Amygdala (tissue), 56 donors: Measurements from ENCODE around the gene SSH3.

Source experiments
- DNase-seq, 56 donors: peaks; one replicate each; lab custom pipeline; 2025; lab: John Stamatoyannopoulos, UW

SSH3 gene

GRCh38 chr11:67289651-67290479 is 13.5 kb upstream of the SSH3 start:
- DNase-seq: no peak

DNA sequence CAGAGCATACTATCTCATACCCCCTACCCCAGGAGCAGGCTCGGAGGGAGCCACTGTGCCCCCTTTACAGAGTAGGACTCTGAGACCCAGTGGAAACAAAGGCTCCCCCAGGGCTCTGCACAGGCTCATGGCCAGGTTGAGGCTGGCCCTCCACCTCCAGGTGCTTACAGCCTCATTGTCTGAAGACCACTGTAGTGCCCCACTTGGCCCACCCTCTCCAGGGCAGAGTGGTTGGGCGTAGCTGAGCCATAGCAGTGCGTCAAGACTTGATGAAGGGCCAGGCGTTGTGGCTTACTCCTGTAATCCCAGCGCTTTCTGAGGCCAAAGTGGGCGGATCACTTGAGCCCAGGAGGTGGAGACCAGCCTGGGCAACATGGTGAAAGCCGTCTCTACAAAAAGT is 12.5 kb upstream of the SSH3 start:
- DNase-seq: no peak

GRCh38 chr11:67291481-67292381 is 11.6 kb upstream of the SSH3 start:
- DNase-seq: no peak

DNA sequence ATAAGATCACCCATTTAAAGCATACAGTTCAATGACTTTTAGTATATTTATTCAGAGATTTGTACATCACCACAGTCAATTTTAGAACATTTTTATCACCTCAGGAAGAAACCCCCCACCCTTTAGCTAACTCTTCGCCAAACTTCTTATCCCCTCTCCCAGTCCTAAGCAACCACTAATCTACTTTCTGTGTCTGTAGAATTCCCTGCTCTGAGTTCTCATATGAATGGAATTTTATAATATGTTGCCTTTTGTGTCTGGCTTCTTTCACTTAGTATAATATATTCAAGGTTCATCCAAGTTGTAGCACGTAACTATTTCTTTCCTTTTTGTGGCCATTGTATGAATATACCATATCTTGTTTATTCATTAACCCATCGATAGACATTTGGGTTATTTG is 10.7 kb upstream of the SSH3 start:
- DNase-seq: no peak

DNA sequence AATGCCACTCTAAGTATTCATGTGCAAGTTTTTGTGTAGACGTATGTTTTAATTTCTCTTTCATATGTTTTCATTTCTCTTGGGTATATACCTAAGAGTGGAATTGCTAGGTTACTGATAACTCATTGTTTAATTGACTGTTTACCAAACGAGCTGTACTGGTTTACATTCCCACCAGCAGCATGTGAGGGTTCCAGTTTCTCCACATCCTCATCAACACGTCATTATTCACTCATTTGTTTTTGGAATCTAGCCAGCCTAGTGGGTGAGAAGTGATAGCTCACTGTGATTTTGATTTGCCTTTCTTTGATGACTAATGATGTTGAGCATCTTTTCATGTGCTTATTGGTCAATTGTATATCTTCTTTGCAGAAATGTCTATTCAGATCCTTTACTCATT is 10.2 kb upstream of the SSH3 start:
- DNase-seq: no peak

GRCh38 chr11:67295846-67296245 is 7.5 kb upstream of the SSH3 start:
- no peak for DNase-seq

- no peak for DNase-seq
Observed at GRCh38 chr11:67298786-67299185, 4.5 kb upstream of the SSH3 start.

- DNase-seq: no peak
Observed at GRCh38 chr11:67299471-67300191, 3.7 kb upstream of the SSH3 start.

DNA sequence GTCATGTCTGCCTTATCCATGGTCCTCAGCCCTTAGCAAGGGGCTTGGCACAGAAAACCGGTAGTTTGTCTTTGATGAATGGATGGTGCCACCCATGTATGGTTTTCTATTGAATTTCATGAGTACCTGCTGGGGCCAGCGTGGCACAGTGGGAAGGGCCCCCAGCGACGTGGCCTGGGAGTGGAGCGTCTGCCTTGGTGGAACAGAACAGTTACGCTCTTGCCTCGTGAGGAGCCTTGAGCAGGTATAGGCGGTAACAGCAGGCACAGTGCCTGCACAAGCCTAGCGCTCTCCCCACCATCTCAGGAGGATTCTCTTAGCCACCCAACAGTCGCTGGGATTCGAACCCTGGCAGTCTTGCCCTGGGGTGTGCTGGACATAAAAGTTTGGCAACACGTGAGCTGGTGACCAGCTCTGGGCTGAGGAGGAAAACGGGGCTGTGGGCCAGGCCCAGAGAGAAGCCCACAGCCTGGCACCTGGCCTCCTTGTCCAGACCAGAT is 3.0 kb upstream of the SSH3 start:
- no peak for DNase-seq

- DNase-seq: no peak
Observed at GRCh38 chr11:67300756-67301312, 2.5 kb upstream of the SSH3 start.

DNA sequence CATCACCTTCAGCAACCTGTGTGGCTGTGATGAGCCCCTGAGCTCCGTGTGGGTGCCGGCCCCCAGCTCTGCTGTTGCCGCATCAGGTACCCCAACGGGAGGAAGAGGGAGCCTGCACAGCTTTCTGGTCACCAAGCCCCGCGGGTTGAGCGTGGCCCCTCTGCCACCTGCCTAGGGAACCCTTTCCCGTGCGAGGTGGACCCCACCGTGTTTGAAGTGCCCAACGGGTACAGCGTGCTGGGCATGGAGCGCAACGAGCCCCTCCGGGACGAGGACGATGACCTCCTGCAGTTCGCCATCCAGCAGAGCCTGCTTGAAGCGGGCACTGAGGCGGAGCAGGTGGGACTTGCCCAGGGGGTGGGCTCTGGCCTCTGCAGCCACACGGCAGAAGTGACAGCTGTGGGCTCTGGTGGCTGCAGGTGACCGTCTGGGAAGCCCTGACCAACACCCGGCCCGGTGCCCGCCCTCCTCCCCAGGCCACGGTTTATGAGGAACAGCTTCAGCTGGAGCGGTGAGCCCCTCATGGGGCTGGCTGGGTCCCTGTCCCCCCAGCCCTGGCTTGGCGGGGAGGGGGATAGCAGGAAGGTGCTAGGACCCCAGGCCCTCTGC is 1.9 kb upstream of the SSH3 start:
- DNase-seq: no peak

GRCh38 chr11:67301951-67302516 is 1.3 kb upstream of the SSH3 start:
- peak in 8 of 56 donors; percentile 17 to 43 (median 33) for DNase-seq

GRCh38 chr11:67302571-67303131 is 679 bp upstream of the SSH3 start:
- no peak for DNase-seq

DNA sequence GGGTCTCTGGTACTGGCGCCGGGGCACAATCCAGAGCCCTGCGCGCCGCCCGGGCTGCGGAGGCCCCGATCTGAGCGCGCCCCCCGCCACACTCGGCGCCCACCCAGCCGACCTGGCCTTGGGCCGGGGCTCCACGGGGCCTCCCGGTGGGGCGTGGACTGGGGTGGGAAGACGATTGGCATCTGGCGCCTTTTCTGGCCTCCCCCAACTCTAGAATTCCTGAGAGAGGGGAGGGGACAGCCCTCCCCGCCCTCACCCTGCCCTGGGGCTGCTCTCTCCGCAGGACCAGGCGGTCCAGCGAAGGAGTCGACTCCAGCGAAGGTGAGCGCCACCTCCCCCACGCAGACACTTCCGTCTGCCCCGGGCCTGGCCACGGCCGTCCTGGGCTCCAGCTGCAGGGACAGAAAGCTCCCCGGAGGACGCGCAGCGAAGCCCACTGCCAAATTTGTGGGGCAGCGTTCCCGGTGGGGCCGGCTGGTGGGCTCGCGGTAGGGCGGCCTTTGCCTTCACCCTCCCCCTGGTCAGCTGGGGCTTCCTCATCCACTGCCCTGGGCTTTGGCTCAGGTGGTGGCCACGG is 593 bp downstream of the SSH3 start:
- DNase-seq: no peak

DNA sequence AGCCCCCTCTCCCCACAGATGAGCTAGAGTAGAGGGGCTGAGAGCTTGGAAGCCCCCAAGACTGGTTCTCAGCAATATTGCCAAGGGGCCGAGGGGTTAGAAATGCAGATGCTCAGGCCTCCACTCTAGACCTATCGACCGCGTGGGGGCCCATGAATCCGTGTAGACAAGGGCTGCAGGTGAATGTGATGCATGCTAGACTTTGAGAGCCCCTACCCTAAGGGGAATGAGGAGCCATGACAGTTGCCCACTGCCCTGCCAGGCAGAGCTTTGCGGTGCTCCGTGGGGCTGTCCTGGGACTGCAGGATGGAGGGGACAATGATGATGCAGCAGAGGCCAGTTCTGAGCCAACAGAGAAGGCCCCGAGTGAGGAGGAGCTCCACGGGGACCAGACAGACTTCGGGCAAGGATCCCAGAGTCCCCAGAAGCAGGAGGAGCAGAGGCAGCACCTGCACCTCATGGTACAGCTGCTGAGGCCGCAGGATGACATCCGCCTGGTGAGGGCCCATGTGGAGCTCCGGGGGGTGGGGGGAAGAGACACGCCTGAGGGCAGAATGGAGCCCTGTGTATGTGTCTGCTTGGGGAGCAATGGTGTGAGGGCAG is 1.3 kb downstream of the SSH3 start:
- DNase-seq: no peak

DNA sequence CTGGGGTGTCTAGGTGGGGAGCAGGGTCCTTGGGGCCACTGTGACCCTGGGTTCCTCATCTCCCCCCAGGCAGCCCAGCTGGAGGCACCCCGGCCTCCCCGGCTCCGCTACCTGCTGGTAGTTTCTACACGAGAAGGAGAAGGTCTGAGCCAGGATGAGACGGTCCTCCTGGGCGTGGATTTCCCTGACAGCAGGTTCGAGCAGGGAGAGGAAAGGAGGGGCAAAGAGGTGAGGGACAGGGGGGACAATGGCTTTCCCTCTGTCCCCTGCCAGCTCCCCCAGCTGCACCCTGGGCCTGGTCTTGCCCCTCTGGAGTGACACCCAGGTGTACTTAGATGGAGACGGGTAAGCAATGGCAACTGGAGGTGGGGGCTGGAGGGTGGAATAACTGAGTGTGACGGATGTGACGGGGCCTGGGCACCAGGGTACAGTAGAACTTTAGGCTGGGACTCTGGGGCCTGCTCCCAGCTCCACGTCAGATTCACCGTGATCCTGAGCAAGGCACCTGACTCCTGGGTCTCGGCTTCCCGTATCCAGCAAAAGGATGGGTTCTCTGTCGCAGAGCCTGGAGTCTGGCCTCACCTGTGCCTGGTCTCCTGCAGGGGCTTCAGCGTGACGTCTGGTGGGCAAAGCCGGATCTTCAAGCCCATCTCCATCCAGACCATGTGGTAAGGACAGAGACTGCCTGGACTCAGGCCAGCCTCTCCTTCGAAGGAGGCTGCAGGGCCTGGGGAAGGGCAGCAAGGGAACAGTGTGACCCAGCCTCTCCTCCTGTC is 3.6 kb downstream of the SSH3 start:
- DNase-seq: no peak

- DNase-seq: no peak
Observed at GRCh38 chr11:67307545-67308001, 4.2 kb downstream of the SSH3 start.
